Naive B cell (primary cell): Measurements from ENCODE around the gene FHIT. TPM values are rescaled to one million over a fixed set of nuclear protein-coding genes. Genes with fewer than 3 reads are reported as not detected.

Experiments
- ATAC-seq, 2 donors: fragments of 150-1000 bp; cut with Tn5 transposase; 2 replicates each; pipeline ENCODE4 v1.10.0; 2021; ENCODE audit warnings: low read depth in 2 of 2, mild to moderate bottlenecking in 2 of 2, moderate library complexity in 2 of 2
- DNase-seq: peaks from one replicate; pipeline ENCODE4 v3.0.0; 2022
- H3K27ac Mint-ChIP-seq, 6 donors: one replicate each; pipeline ENCODE4 v1.8.0; 2020 to 2022; ENCODE audit warnings: mild to moderate bottlenecking in 6 of 6, mixed read lengths in 6 of 6, moderate library complexity in 5 of 6, inconsistent platforms in 2 of 6
- H3K27me3 Mint-ChIP-seq, 3 donors: one replicate each; pipeline ENCODE4 v1.8.0; 2021 to 2022; ENCODE audit warnings: mixed read lengths in 3 of 3, mild to moderate bottlenecking in 1 of 3
- H3K36me3 Mint-ChIP-seq, 2 donors: one replicate each; pipeline ENCODE4 v1.8.0; 2020 to 2022; ENCODE audit warnings: mixed read lengths in 2 of 2, inconsistent platforms in 1 of 2, mild to moderate bottlenecking in 1 of 2
- H3K4me1 Mint-ChIP-seq, 3 donors: one replicate each; pipeline ENCODE4 v1.8.0; 2020 to 2022; ENCODE audit warnings: mixed read lengths in 3 of 3, inconsistent platforms in 1 of 3, mild to moderate bottlenecking in 1 of 3, moderate library complexity in 1 of 3
- H3K4me3 Mint-ChIP-seq, 8 donors: one replicate each; pipeline ENCODE4 v1.8.0; 2020 to 2022; ENCODE audit warnings: mild to moderate bottlenecking in 8 of 8, mixed read lengths in 8 of 8, moderate library complexity in 8 of 8, inconsistent platforms in 2 of 8
- H3K9me3 Mint-ChIP-seq, 7 donors: one replicate each; pipeline ENCODE4 v1.8.0; 2020 to 2022; ENCODE audit warnings: mixed read lengths in 7 of 7, mild to moderate bottlenecking in 5 of 7, inconsistent platforms in 2 of 7, moderate library complexity in 1 of 7
- polyA plus RNA-seq, 6 donors: library from polyadenylated mRNA; unstranded; fragments of 300-500 nt; fragmentation: Illumina TruSeq; gene quantifications; one replicate each; pipeline ENCODE4 v1.2.3, GENCODE V29; 2021; ENCODE audit warnings: low read depth in 6 of 6

FHIT gene
- polyA plus RNA-seq, 6 donors from 2014 or later = 3.2 to 12.6 (median 7.1) TPM

- no peak overlapping the region for H3K27ac Mint-ChIP-seq
- H3K27me3 Mint-ChIP-seq = peaks cover 0 to 6% (median 0%) of the 10 kb centered on the region in 3 donors
- H3K36me3 Mint-ChIP-seq = no peaks in the 10 kb centered on the region
- H3K4me1 Mint-ChIP-seq = no peaks in the 10 kb centered on the region
- ATAC-seq (no peak), DNase-seq (no peak)
- H3K9me3 Mint-ChIP-seq = peaks cover 0 to 5% (median 0%) of the 10 kb centered on the region in 7 donors
- no peak overlapping the region for H3K4me3 Mint-ChIP-seq
Observed at GRCh38 chr3:60000311-60001105, 1250.7 kb downstream of the FHIT start.

GRCh38 chr3:59998058-59998457 lies 1253.2 kb downstream of the FHIT start:
- DNase-seq = no peak
- Mint-ChIP-seq H3K4me3 (no peak overlapping the region), H3K27me3 (peaks cover 0 to 11% (median 0%) of the 10 kb centered on the region in 3 donors), H3K27ac (peak overlapping the region in 1 of 6 donors; percentile 9), H3K36me3 (no peaks in the 10 kb centered on the region), H3K9me3 (peaks cover 0 to 5% (median 0%) of the 10 kb centered on the region in 7 donors), H3K4me1 (no peaks in the 10 kb centered on the region)
- no peak for ATAC-seq

- peaks cover 0 to 11% (median 0%) of the 10 kb centered on the region in 3 donors for H3K27me3 Mint-ChIP-seq
- ATAC-seq = no peak
- peaks cover 0 to 5% (median 0%) of the 10 kb centered on the region in 7 donors for H3K9me3 Mint-ChIP-seq
- H3K36me3 Mint-ChIP-seq = no peaks in the 10 kb centered on the region
- no peaks in the 10 kb centered on the region for H3K4me1 Mint-ChIP-seq
- DNase-seq = no peak
- H3K4me3 Mint-ChIP-seq = no peak overlapping the region
- no peak overlapping the region for H3K27ac Mint-ChIP-seq
Observed at GRCh38 chr3:59997583-59997982, 1253.7 kb downstream of the FHIT start.

- Mint-ChIP-seq H3K36me3 (no peaks in the 10 kb centered on the region), H3K4me3 (no peak overlapping the region), H3K27me3 (peaks cover 0 to 11% (median 0%) of the 10 kb centered on the region in 3 donors), H3K4me1 (no peaks in the 10 kb centered on the region), H3K27ac (no peak overlapping the region), H3K9me3 (peaks cover 0 to 7% (median 0%) of the 10 kb centered on the region in 7 donors)
- DNase-seq (no peak), ATAC-seq (no peak)
Observed at GRCh38 chr3:59996056-59996455, 1255.2 kb downstream of the FHIT start.

- ATAC-seq = no peak
- H3K27me3 Mint-ChIP-seq = peaks cover 0 to 11% (median 0%) of the 10 kb centered on the region in 3 donors
- DNase-seq = no peak
- no peaks in the 10 kb centered on the region for H3K36me3 Mint-ChIP-seq
- peaks cover 0 to 4% (median 0%) of the 10 kb centered on the region in 7 donors for H3K9me3 Mint-ChIP-seq
- H3K4me1 Mint-ChIP-seq = no peaks in the 10 kb centered on the region
- no peak overlapping the region for H3K4me3 Mint-ChIP-seq
- no peak overlapping the region for H3K27ac Mint-ChIP-seq
Observed at GRCh38 chr3:59995563-59995962, 1255.7 kb downstream of the FHIT start.

GRCh38 chr3:59994732-59995304 lies 1256.4 kb downstream of the FHIT start:
- H3K9me3 Mint-ChIP-seq = peaks cover 0 to 4% (median 0%) of the 10 kb centered on the region in 7 donors
- H3K4me3 Mint-ChIP-seq = no peak overlapping the region
- DNase-seq = no peak
- no peaks in the 10 kb centered on the region for H3K36me3 Mint-ChIP-seq
- peak overlapping the region in 1 of 6 donors; percentile 17 for H3K27ac Mint-ChIP-seq
- H3K27me3 Mint-ChIP-seq = peaks cover 0 to 11% (median 0%) of the 10 kb centered on the region in 3 donors
- no peaks in the 10 kb centered on the region for H3K4me1 Mint-ChIP-seq
- no peak for ATAC-seq

GRCh38 chr3:59992578-59992977 lies 1258.7 kb downstream of the FHIT start:
- ATAC-seq (no peak), DNase-seq (no peak)
- H3K27me3 Mint-ChIP-seq = peaks cover 0 to 11% (median 0%) of the 10 kb centered on the region in 3 donors
- no peak overlapping the region for H3K27ac Mint-ChIP-seq
- H3K4me3 Mint-ChIP-seq = no peak overlapping the region
- H3K36me3 Mint-ChIP-seq = no peaks in the 10 kb centered on the region
- no peaks in the 10 kb centered on the region for H3K4me1 Mint-ChIP-seq
- peaks cover 0 to 4% (median 0%) of the 10 kb centered on the region in 7 donors for H3K9me3 Mint-ChIP-seq

GRCh38 chr3:59990915-59991314 lies 1260.3 kb downstream of the FHIT start:
- no peak for DNase-seq
- Mint-ChIP-seq H3K36me3 (no peaks in the 10 kb centered on the region), H3K27me3 (peaks cover 0 to 8% (median 0%) of the 10 kb centered on the region in 3 donors), H3K4me3 (no peak overlapping the region), H3K27ac (no peak overlapping the region), H3K4me1 (peaks cover under 1 to 3% (median 2%) of the 10 kb centered on the region in 3 donors), H3K9me3 (peaks cover 0 to 4% (median 0%) of the 10 kb centered on the region in 7 donors)
- no peak for ATAC-seq

- peaks cover 0 to 3% (median 0%) of the 10 kb centered on the region in 7 donors for H3K9me3 Mint-ChIP-seq
- no peaks in the 10 kb centered on the region for H3K27me3 Mint-ChIP-seq
- peaks cover 6 to 15% (median 8%) of the 10 kb centered on the region in 3 donors for H3K4me1 Mint-ChIP-seq
- H3K36me3 Mint-ChIP-seq = peaks cover 0 to 4% of the 10 kb centered on the region in 2 donors
- ATAC-seq = no peak
- H3K27ac Mint-ChIP-seq = no peak overlapping the region
- no peak overlapping the region for H3K4me3 Mint-ChIP-seq
- DNase-seq = no peak
Observed at GRCh38 chr3:59982510-59982909, 1268.7 kb downstream of the FHIT start.

GRCh38 chr3:59981377-59981776 lies 1269.9 kb downstream of the FHIT start:
- DNase-seq = no peak

GRCh38 chr3:59980576-59980975 lies 1270.7 kb downstream of the FHIT start:
- H3K4me1 Mint-ChIP-seq = peaks cover 2 to 9% (median 2%) of the 10 kb centered on the region in 3 donors
- H3K9me3 Mint-ChIP-seq = peaks cover 0 to 3% (median 0%) of the 10 kb centered on the region in 7 donors
- H3K36me3 Mint-ChIP-seq = peaks cover 0 to 4% of the 10 kb centered on the region in 2 donors
- peak overlapping the region in 1 of 8 donors; percentile 11 for H3K4me3 Mint-ChIP-seq
- H3K27ac Mint-ChIP-seq = peak overlapping the region in 1 of 6 donors; percentile 17
- ATAC-seq (no peak), DNase-seq (no peak)
- no peaks in the 10 kb centered on the region for H3K27me3 Mint-ChIP-seq

More at GRCh38 chr3:59981377-59981776, 1269.9 kb downstream of the FHIT start:
- no peak overlapping the region for H3K4me3 Mint-ChIP-seq
- no peak for ATAC-seq
- H3K4me1 Mint-ChIP-seq = peaks cover 6 to 15% (median 8%) of the 10 kb centered on the region in 3 donors
- peaks cover 0 to 3% (median 0%) of the 10 kb centered on the region in 7 donors for H3K9me3 Mint-ChIP-seq
- peaks cover 0 to 4% of the 10 kb centered on the region in 2 donors for H3K36me3 Mint-ChIP-seq
- H3K27me3 Mint-ChIP-seq = no peaks in the 10 kb centered on the region
- no peak overlapping the region for H3K27ac Mint-ChIP-seq

GRCh38 chr3:59979542-59979941 lies 1271.7 kb downstream of the FHIT start:
- Mint-ChIP-seq H3K9me3 (peaks cover 0 to 3% (median 0%) of the 10 kb centered on the region in 7 donors), H3K4me1 (peaks cover 0 to 5% (median 0%) of the 10 kb centered on the region in 3 donors), H3K27ac (no peak overlapping the region), H3K4me3 (no peak overlapping the region), H3K36me3 (peaks cover 0 to 4% of the 10 kb centered on the region in 2 donors), H3K27me3 (no peaks in the 10 kb centered on the region)
- DNase-seq = no peak
- ATAC-seq = no peak

- ATAC-seq (no peak), DNase-seq (no peak)
- H3K4me3 Mint-ChIP-seq = no peak overlapping the region
- peaks cover 0 to under 1% (median 0%) of the 10 kb centered on the region in 7 donors for H3K9me3 Mint-ChIP-seq
- no peak overlapping the region for H3K27ac Mint-ChIP-seq
- H3K4me1 Mint-ChIP-seq = peaks cover 0 to 5% (median 0%) of the 10 kb centered on the region in 3 donors
- no peaks in the 10 kb centered on the region for H3K27me3 Mint-ChIP-seq
- H3K36me3 Mint-ChIP-seq = peaks cover 0 to 1% of the 10 kb centered on the region in 2 donors
Observed at GRCh38 chr3:59978979-59979378, 1272.3 kb downstream of the FHIT start.
